HCT116 (cell line): ENCODE results near the gene NUS1. TPM values are rescaled to one million over a fixed set of nuclear protein-coding genes. Genes with fewer than 3 reads are reported as not detected.
A peak's percentile ranks its signal among the peaks of the same experiment; 100 is the strongest.

Experiments
- ATAC-seq: fragments of 200-7000 bp; cut with Tn5 transposase; 2 replicates; pipeline ENCODE4 v1.9.1; 2020; ENCODE audit warnings: mild to moderate bottlenecking, moderate library complexity
- BruUV-seq: library from RNA; stranded (reverse); fragments of 400-500 nt; replicated peaks from 2 replicates; lab custom pipeline; 2021; lab: Mats Ljungman, UMichigan
- CTCF ChIA-PET: fragments of 300-600 bp; sonication (Branson Sonifier 250); formaldehyde crosslinking; loops from one replicate; lab custom pipeline; 2021; ENCODE audit warnings: antibody characterized with exemption; lab: Charles Lee
- POLR2A ChIA-PET: fragments of 300-600, 350-600 bp; sonication (Branson Sonifier 250); formaldehyde crosslinking; loops from one replicate; lab custom pipeline; 2021; ENCODE audit warnings: antibody characterized with exemption; lab: Charles Lee
- RAD21 ChIA-PET, 2 experiments: fragments of 300-600 bp; sonication (Branson Sonifier 250); formaldehyde crosslinking; loops; one replicate each; lab custom pipeline; 2023; ENCODE audit warnings: low total read pairs in 2 of 2; ENCODE audit not compliant: uncharacterized antibody in 2 of 2, unreplicated experiment in 2 of 2, low non-redundant PET in 1 of 2; lab: Charles Lee
- DNase-seq: peaks from one replicate; pipeline ENCODE4 v3.0.0-alpha.2; 2010; ENCODE audit warnings: low read depth, low spot score
- H2AFZ ChIP-seq: fragments of 200-600 bp; shearing (Covaris generic), sonication (generic); 2 replicates; pipeline ENCODE4 v1.6.1; 2017; ENCODE audit warnings: low read depth, mixed run types, mixed read lengths, antibody characterized with exemption, low read length; ENCODE audit not compliant: poor library complexity, severe bottlenecking
- H3K27ac ChIP-seq: 2 replicates; pipeline ENCODE4 v1.5.1; 2012; ENCODE audit warnings: low read depth, low read length
- H3K27me3 ChIP-seq: fragments of 200-600 bp; sonication (generic); 2 replicates; pipeline ENCODE4 v1.6.1; 2016; ENCODE audit warnings: mixed run types, low read length, mixed read lengths; ENCODE audit not compliant: insufficient read depth
- H3K36me3 ChIP-seq, 2 experiments: fragments of 200-500 bp in 1 of 2; fragments of 200-600 bp in 1 of 2; sonication (Bioruptor generic) in 1 of 2; sonication (generic) in 1 of 2; 2 replicates each; pipeline versions ENCODE4 v1.5.1 to v1.6.1; 2014 to 2016; ENCODE audit warnings: low read length in 2 of 2, inconsistent platforms in 1 of 2, mixed read lengths in 1 of 2, mixed run types in 1 of 2; ENCODE audit not compliant: insufficient read depth in 2 of 2, control insufficient read depth in 1 of 2
- H3K4me1 ChIP-seq, 2 experiments: fragments of 200-600 bp in 1 of 2; sonication (generic) in 1 of 2; 2 replicates each; pipeline versions ENCODE4 v1.5.1 to v1.6.1; 2012 to 2017; ENCODE audit warnings: low read length in 2 of 2, inconsistent platforms in 1 of 2, mild to moderate bottlenecking in 1 of 2, mixed read lengths in 1 of 2, mixed run types in 1 of 2, moderate library complexity in 1 of 2; ENCODE audit not compliant: insufficient read depth in 2 of 2, control insufficient read depth in 1 of 2
- H3K4me2 ChIP-seq: fragments of 200-600 bp; sonication (generic); 2 replicates; pipeline ENCODE4 v1.6.1; 2017; ENCODE audit warnings: mixed run types, low read length, mixed read lengths
- H3K4me3 ChIP-seq, 2 experiments: fragments of 200-600 bp in 1 of 2; sonication (generic) in 1 of 2; replicated peaks in 1 of 2; 2 replicates each; pipeline ENCODE4 v1.5.1; 2011 to 2016; ENCODE audit warnings: low read length in 2 of 2, control low read depth in 1 of 2, low read depth in 1 of 2, mild to moderate bottlenecking in 1 of 2, mixed read lengths in 1 of 2, mixed run types in 1 of 2
- H3K79me2 ChIP-seq: fragments of 200-600 bp; sonication (generic); 2 replicates; pipeline ENCODE4 v1.6.1; 2017; ENCODE audit warnings: mild to moderate bottlenecking, mixed run types, low read length, moderate library complexity, mixed read lengths; ENCODE audit not compliant: insufficient read depth
- H3K9ac ChIP-seq: fragments of 200-600 bp; sonication (generic); 2 replicates; pipeline ENCODE4 v1.6.1; 2016; ENCODE audit warnings: low read length, mixed read lengths
- H3K9me2 ChIP-seq: fragments of 200-600 bp; sonication (generic), shearing (Covaris generic); 2 replicates; pipeline ENCODE4 v1.6.1; 2017; ENCODE audit warnings: mixed run types, mild to moderate bottlenecking, moderate library complexity; ENCODE audit not compliant: insufficient read depth
- H3K9me3 ChIP-seq, 2 experiments: fragments of 200-500 bp in 1 of 2; fragments of 200-600 bp in 1 of 2; sonication (Bioruptor generic) in 1 of 2; sonication (generic) in 1 of 2; 2 replicates each; pipeline ENCODE4 v1.6.1; 2014 to 2017; ENCODE audit warnings: low read length in 2 of 2, mixed read lengths in 2 of 2, inconsistent platforms in 1 of 2, low read depth in 1 of 2, mild to moderate bottlenecking in 1 of 2, mixed run types in 1 of 2, moderate library complexity in 1 of 2; ENCODE audit not compliant: control insufficient read depth in 1 of 2, insufficient read depth in 1 of 2
- H4K20me1 ChIP-seq: fragments of 200-600 bp; sonication (generic), shearing (Covaris generic); 2 replicates; pipeline ENCODE4 v1.6.1; 2017; ENCODE audit warnings: mixed run types, mild to moderate bottlenecking, moderate library complexity; ENCODE audit not compliant: insufficient read depth
- CBX3 ChIP-seq: IDR thresholded peaks from 2 replicates; pipeline ENCODE4 v1.6.1; 2012; ENCODE audit warnings: low read depth
- CEBPB ChIP-seq: IDR thresholded peaks from 2 replicates; pipeline ENCODE4 v1.6.1; 2012; ENCODE audit warnings: low read depth
- EGR1 ChIP-seq: IDR thresholded peaks from 2 replicates; pipeline ENCODE4 v1.6.1; 2012; ENCODE audit warnings: low read depth
- ELF1 ChIP-seq: IDR thresholded peaks from 2 replicates; pipeline ENCODE4 v1.6.1; 2012; ENCODE audit warnings: low read depth, borderline replicate concordance
- EZH2 ChIP-seq: fragments of 200-600 bp; sonication (generic); IDR thresholded peaks from 2 replicates; pipeline ENCODE4 v1.6.1; 2017; ENCODE audit warnings: antibody characterized with exemption, mixed run types
- EZH2phosphoT487 ChIP-seq: fragments of 200-600 bp; IDR thresholded peaks from 2 replicates; pipeline ENCODE4 v1.6.1; 2018; ENCODE audit warnings: antibody characterized with exemption, borderline replicate concordance
- FOSL1 ChIP-seq: IDR thresholded peaks from 2 replicates; pipeline ENCODE4 v1.6.1; 2012; ENCODE audit warnings: low read depth
- MAX ChIP-seq: IDR thresholded peaks from 2 replicates; pipeline ENCODE4 v1.6.1; 2012
- POLR2A ChIP-seq: IDR thresholded peaks from 2 replicates; pipeline ENCODE4 v1.7.0; 2011; ENCODE audit warnings: borderline replicate concordance; ENCODE audit not compliant: insufficient read depth, insufficient read length; ENCODE audit errors: extremely low read depth
- POLR2AphosphoS5 ChIP-seq: IDR thresholded peaks from 2 replicates; pipeline ENCODE4 v1.6.1; 2011; ENCODE audit warnings: mild to moderate bottlenecking, low read depth, low read length, moderate library complexity
- SIN3A ChIP-seq: IDR thresholded peaks from 2 replicates; pipeline ENCODE4 v1.6.1; 2012; ENCODE audit warnings: low read depth
- SP1 ChIP-seq: IDR thresholded peaks from 2 replicates; pipeline ENCODE4 v1.6.1; 2012; ENCODE audit warnings: low read depth
- SRF ChIP-seq: IDR thresholded peaks from 2 replicates; pipeline ENCODE4 v1.6.1; 2012; ENCODE audit warnings: low read depth
- TCF7L2 ChIP-seq: IDR thresholded peaks from 2 replicates; pipeline ENCODE4 v1.7.0; 2011; ENCODE audit warnings: borderline replicate concordance, inconsistent platforms; ENCODE audit not compliant: insufficient read depth, insufficient read length; ENCODE audit errors: extremely low read depth
- YY1 ChIP-seq: IDR thresholded peaks from 2 replicates; pipeline ENCODE4 v1.6.1; 2011; ENCODE audit warnings: low read length, low read depth, moderate library complexity, mild to moderate bottlenecking; ENCODE audit not compliant: insufficient replicate concordance; ENCODE audit errors: extremely low read depth
- ZFX ChIP-seq: fragments of 450-650 bp; IDR thresholded peaks from 2 replicates; pipeline ENCODE4 v1.6.1; 2017
- ZNF274 ChIP-seq: fragments of 200-500 bp; sonication (Bioruptor generic); IDR thresholded peaks from 2 replicates; pipeline ENCODE4 v1.6.1; 2014; ENCODE audit warnings: mild to moderate bottlenecking, low read depth, low read length, inconsistent platforms
- intact Hi-C: fragments of 100-400 bp; cut with micrococcal nuclease; formaldehyde crosslinking; loops from 2 replicates; pipeline ENCODE4 v1.10.0; 2022
- total RNA-seq: library from RNA; stranded (reverse); gene quantifications from one replicate; pipeline ENCODE4 v1.2.1, GENCODE V29; 2021; ENCODE audit not compliant: unreplicated experiment

The NUS1 gene
- total RNA-seq, 1 experiment from 2014 or later, result 46.2 TPM

- peak overlapping the region; percentile 91 for H3K4me2 ChIP-seq
- no peaks in the 10 kb centered on the region; a peak in 1 of 4 replicates for H3K36me3 ChIP-seq
- H3K9me2 ChIP-seq, result no peaks in the 10 kb centered on the region
- intact Hi-C loops, result loop anchor here (5.0 to 10.0 kb wide), 3 partner anchors 193 to 330 kb away; partner anchors contain the start of gene DCBLD1
- peaks cover 27% of the 10 kb centered on the region; the same call in 1 of the 2 replicates for H4K20me1 ChIP-seq
- DNase-seq, result no peak
- peaks cover 84% of the 10 kb centered on the region for H3K79me2 ChIP-seq
- H3K9ac ChIP-seq, result no peak overlapping the region
- CTCF ChIA-PET, result no interaction called here
- H2AFZ ChIP-seq, result no peak overlapping the region
- H3K27ac ChIP-seq, result no peak overlapping the region
- POLR2A ChIA-PET, result no interaction called here
- no peak for ATAC-seq
- H3K4me3 ChIP-seq, result no peak overlapping the region
- no peak for TF ChIP-seq YY1
- TF ChIP-seq EZH2phosphoT487, result no peak
- no peak for TF ChIP-seq SIN3A
- no peak for TF ChIP-seq SP1
- no peak for TF ChIP-seq CBX3
- TF ChIP-seq ZFX, result no peak
- TF ChIP-seq TCF7L2, result no peak
- TF ChIP-seq FOSL1, result no peak
- TF ChIP-seq POLR2A, result no peak
- TF ChIP-seq, all 23 proteins: peak for 0
- RAD21 ChIA-PET, result no interaction called here
- BruUV-seq, result no TSS peak
- no peaks in the 10 kb centered on the region for H3K9me3 ChIP-seq
- H3K4me1 ChIP-seq, result peaks cover 7 to 22% of the 10 kb centered on the region in 2 experiments; a peak in 3 of 4 replicates
- no peaks in the 10 kb centered on the region for H3K27me3 ChIP-seq
Measured at GRCh38 chr6:117677553-117678141, 2.4 kb downstream of the NUS1 start.

GRCh38 chr6:117681162-117681741 lies 6.0 kb downstream of the NUS1 start:
- Histone ChIP-seq H3K79me2 (peaks cover 99% of the 10 kb centered on the region), H3K4me3 (no peak overlapping the region), H3K27me3 (no peaks in the 10 kb centered on the region)
- POLR2A ChIA-PET, result no interaction called here
- ATAC-seq, result no peak
- TF ChIP-seq POLR2A (no peak), SRF (no peak), EGR1 (no peak), ELF1 (no peak), EZH2 (no peak), SIN3A (no peak), POLR2AphosphoS5 (no peak), CEBPB (no peak), ZNF274 (no peak), MAX (no peak), YY1 (no peak), SP1 (no peak)
- TF ChIP-seq, all 23 proteins: peak for 0
- BruUV-seq, result no TSS peak
- H3K4me2 ChIP-seq, result no peak overlapping the region
- RAD21 ChIA-PET, result no interaction called here
- no peak overlapping the region for H3K27ac ChIP-seq
- H3K4me1 ChIP-seq, result peaks cover 3 to 14% of the 10 kb centered on the region in 2 experiments; a peak in 3 of 4 replicates
- intact Hi-C loops, result no loop called here
- H2AFZ ChIP-seq, result no peak overlapping the region
- CTCF ChIA-PET, result no interaction called here
- DNase-seq, result no peak
- H3K9me2 ChIP-seq, result no peaks in the 10 kb centered on the region
- no peaks in the 10 kb centered on the region for H3K9me3 ChIP-seq
- H4K20me1 ChIP-seq, result peaks cover 35% of the 10 kb centered on the region; the same call in 1 of the 2 replicates
- no peaks in the 10 kb centered on the region; a peak in 1 of 4 replicates for H3K36me3 ChIP-seq
- H3K9ac ChIP-seq, result no peak overlapping the region
